Measurements from ENCODE around the gene TMEM81. TPM values are rescaled to one million over a fixed set of nuclear protein-coding genes. Genes with fewer than 3 reads are reported as not detected.

The TMEM81 gene
- total RNA-seq, 1 experiment from 2014 or later, result 4.3 TPM

- peaks cover 7% of the 10 kb centered on the region; the same call in 1 of the 2 replicates for H3K4me1 ChIP-seq
- H3K4me3 ChIP-seq (ENCODE audit: low read depth, low read length), result no peak overlapping the region
- no TSS peak for BruUV-seq (replicated peaks)
- Mint-ChIP-seq H3K27ac (ENCODE audit: unreplicated experiment) (no peak overlapping the region), H3K4me1 (ENCODE audit: low read depth, unreplicated experiment) (no peaks in the 10 kb centered on the region), H3K4me3 (ENCODE audit: unreplicated experiment) (no peak overlapping the region), H3K27me3 (ENCODE audit: insufficient read depth, unreplicated experiment) (no peaks in the 10 kb centered on the region), H3K9me3 (ENCODE audit: unreplicated experiment) (no peaks in the 10 kb centered on the region), H3K36me3 (ENCODE audit: insufficient read depth, unreplicated experiment) (no peaks in the 10 kb centered on the region)
- ChIA-PET CTCF (interaction anchor here (0.6 to 0.8 kb wide), 2 partner anchors 13 to 583 kb away, joined by 3 read pairs; no protein-coding TSS in a partner anchor), POLR2A (no interaction called here)
- H3K9me3 ChIP-seq, result no peaks in the 10 kb centered on the region
- no peaks in the 10 kb centered on the region for H3K27me3 ChIP-seq (replicated peaks; ENCODE audit: control insufficient read depth, insufficient read depth, low read length)
- no peak for DNase-seq
- H3K36me3 ChIP-seq (ENCODE audit: control insufficient read depth, insufficient read depth, low read length), result no peaks in the 10 kb centered on the region
- intact Hi-C loops (cut with micrococcal nuclease; ENCODE audit: unreplicated experiment), result no loop called here
- TF ChIP-seq CTCF (IDR thresholded peaks at IDR 0.05; ENCODE audit: insufficient read depth in 1 of 2, low read depth in 1 of 2, low read length in 1 of 2, severe bottlenecking in 1 of 2, unreplicated experiment in 1 of 2), result no peak
Observed at GRCh38 chr1:205074513-205074912, 9.7 kb downstream of the TMEM81 start.

GRCh38 chr1:205074084-205074483 is 10.2 kb downstream of the TMEM81 start:
- intact Hi-C loops (cut with micrococcal nuclease; ENCODE audit: unreplicated experiment), result no loop called here
- Histone ChIP-seq H3K36me3 (ENCODE audit: control insufficient read depth, insufficient read depth, low read length) (no peaks in the 10 kb centered on the region), H3K9me3 (no peaks in the 10 kb centered on the region), H3K27me3 (replicated peaks; ENCODE audit: control insufficient read depth, insufficient read depth, low read length) (no peaks in the 10 kb centered on the region), H3K4me1 (peaks cover 7% of the 10 kb centered on the region; the same call in 1 of the 2 replicates), H3K4me3 (ENCODE audit: low read depth, low read length) (no peak overlapping the region)
- no peaks in the 10 kb centered on the region for H3K9me3 Mint-ChIP-seq (ENCODE audit: unreplicated experiment)
- ChIA-PET CTCF (no interaction called here), POLR2A (no interaction called here)
- H3K4me1 Mint-ChIP-seq (ENCODE audit: low read depth, unreplicated experiment), result no peaks in the 10 kb centered on the region
- no peaks in the 10 kb centered on the region for H3K27me3 Mint-ChIP-seq (ENCODE audit: insufficient read depth, unreplicated experiment)
- no peaks in the 10 kb centered on the region for H3K36me3 Mint-ChIP-seq (ENCODE audit: insufficient read depth, unreplicated experiment)
- H3K4me3 Mint-ChIP-seq (ENCODE audit: unreplicated experiment), result no peak overlapping the region
- DNase-seq, result no peak
- no peak for TF ChIP-seq CTCF (IDR thresholded peaks at IDR 0.05; ENCODE audit: insufficient read depth in 1 of 2, low read depth in 1 of 2, low read length in 1 of 2, severe bottlenecking in 1 of 2, unreplicated experiment in 1 of 2)
- no peak overlapping the region for H3K27ac Mint-ChIP-seq (ENCODE audit: unreplicated experiment)
- no TSS peak for BruUV-seq (replicated peaks)

- Histone ChIP-seq H3K4me3 (ENCODE audit: low read depth, low read length) (no peak overlapping the region), H3K27me3 (replicated peaks; ENCODE audit: control insufficient read depth, insufficient read depth, low read length) (no peaks in the 10 kb centered on the region), H3K4me1 (peaks cover 7% of the 10 kb centered on the region; the same call in 1 of the 2 replicates), H3K36me3 (ENCODE audit: control insufficient read depth, insufficient read depth, low read length) (no peaks in the 10 kb centered on the region), H3K9me3 (no peaks in the 10 kb centered on the region)
- POLR2A ChIA-PET, result no interaction called here
- Mint-ChIP-seq H3K4me1 (ENCODE audit: low read depth, unreplicated experiment) (no peaks in the 10 kb centered on the region), H3K27me3 (ENCODE audit: insufficient read depth, unreplicated experiment) (no peaks in the 10 kb centered on the region), H3K36me3 (ENCODE audit: insufficient read depth, unreplicated experiment) (no peaks in the 10 kb centered on the region), H3K27ac (ENCODE audit: unreplicated experiment) (no peak overlapping the region), H3K4me3 (ENCODE audit: unreplicated experiment) (no peak overlapping the region), H3K9me3 (ENCODE audit: unreplicated experiment) (no peaks in the 10 kb centered on the region)
- CTCF ChIA-PET, result interaction anchor here (3.5 kb wide), 1 partner anchor 12 kb away, joined by 13 read pairs; no protein-coding TSS in a partner anchor
- intact Hi-C loops (cut with micrococcal nuclease; ENCODE audit: unreplicated experiment), result no loop called here
- BruUV-seq (replicated peaks), result no TSS peak
- TF ChIP-seq CTCF (IDR thresholded peaks at IDR 0.05; ENCODE audit: insufficient read depth in 1 of 2, low read depth in 1 of 2, low read length in 1 of 2, severe bottlenecking in 1 of 2, unreplicated experiment in 1 of 2), result no peak
- DNase-seq, result no peak
Observed at GRCh38 chr1:205073511-205073910, 10.7 kb downstream of the TMEM81 start.
